ENCODE data around the gene VSTM4. TPM values are rescaled to one million over a fixed set of nuclear protein-coding genes. Genes with fewer than 3 reads are reported as not detected.

The VSTM4 gene
- total and polyA plus RNA-seq, 9 of the 15 experiments (the other 6 are each of a cell fraction or from before 2014, with no cell fraction given): 1.0 to 7.9 (median 3.0) TPM

- TF ChIP-seq ZNF592 (IDR thresholded peaks at IDR 0.05): peak; percentile 88
- peak; percentile 85 for TF ChIP-seq SMC3 (conservative IDR thresholded peaks at IDR 0.05; ENCODE audit: insufficient read depth, low read depth, low read length)
- peak; percentile 57 for TF ChIP-seq MGA (IDR thresholded peaks at IDR 0.05)
- peak; percentile 61; the same call in 1 of the 2 replicates for TF ChIP-seq TFAP4 (CRISPR knock-in tag; IDR thresholded peaks at IDR 0.05; ENCODE audit: borderline replicate concordance)
- TF ChIP-seq ARID1B (IDR thresholded peaks at IDR 0.05): peak; percentile 43; the same call in 1 of the 2 replicates
- TF ChIP-seq WHSC1 (IDR thresholded peaks at IDR 0.05; ENCODE audit: low read length): peak; percentile 90
- peak; percentile 25; the same call in 1 of the 2 replicates for TF ChIP-seq L3MBTL2 (IDR thresholded peaks at IDR 0.05)
- peak; percentile 57; the same call in 1 of the 2 replicates for TF ChIP-seq XRCC5 (IDR thresholded peaks at IDR 0.05; ENCODE audit: low read depth, low read length)
- TF ChIP-seq KLF16 (IDR thresholded peaks at IDR 0.05): peak; percentile 50; the same call in 1 of the 2 replicates
- peak; percentile 34; the same call in 1 of the 2 replicates for TF ChIP-seq ATF7 (IDR thresholded peaks at IDR 0.05)
- peak; percentile 51; the same call in 1 of the 2 replicates for TF ChIP-seq EHMT2 (IDR thresholded peaks at IDR 0.05)
Observed at GRCh38 chr10:49164559-49165188, 49.4 kb upstream of the VSTM4 start (continued).
